ENCODE measurements around the gene PDSS2.

DNA sequence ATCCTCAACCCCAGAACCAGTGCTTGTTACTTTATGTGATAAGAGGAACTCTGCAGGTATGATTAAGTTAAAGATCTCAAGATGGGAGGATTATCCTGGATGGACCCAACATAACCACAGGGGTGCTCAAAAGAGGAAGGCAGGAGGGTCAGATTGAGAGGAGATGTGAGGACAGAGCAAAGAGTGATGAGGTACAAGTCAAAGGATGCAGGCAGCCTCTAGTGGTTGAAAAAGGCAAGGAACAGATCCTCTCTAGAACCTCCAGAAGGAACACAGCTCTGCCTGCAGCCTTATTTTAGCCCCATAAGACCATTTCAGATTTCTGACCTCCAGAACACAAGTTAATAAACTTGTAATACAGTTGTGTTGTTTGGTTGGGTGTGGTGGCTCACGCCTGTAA, 41.2 kb downstream of the PDSS2 start:
- TF ChIP-seq, protein P1, sequence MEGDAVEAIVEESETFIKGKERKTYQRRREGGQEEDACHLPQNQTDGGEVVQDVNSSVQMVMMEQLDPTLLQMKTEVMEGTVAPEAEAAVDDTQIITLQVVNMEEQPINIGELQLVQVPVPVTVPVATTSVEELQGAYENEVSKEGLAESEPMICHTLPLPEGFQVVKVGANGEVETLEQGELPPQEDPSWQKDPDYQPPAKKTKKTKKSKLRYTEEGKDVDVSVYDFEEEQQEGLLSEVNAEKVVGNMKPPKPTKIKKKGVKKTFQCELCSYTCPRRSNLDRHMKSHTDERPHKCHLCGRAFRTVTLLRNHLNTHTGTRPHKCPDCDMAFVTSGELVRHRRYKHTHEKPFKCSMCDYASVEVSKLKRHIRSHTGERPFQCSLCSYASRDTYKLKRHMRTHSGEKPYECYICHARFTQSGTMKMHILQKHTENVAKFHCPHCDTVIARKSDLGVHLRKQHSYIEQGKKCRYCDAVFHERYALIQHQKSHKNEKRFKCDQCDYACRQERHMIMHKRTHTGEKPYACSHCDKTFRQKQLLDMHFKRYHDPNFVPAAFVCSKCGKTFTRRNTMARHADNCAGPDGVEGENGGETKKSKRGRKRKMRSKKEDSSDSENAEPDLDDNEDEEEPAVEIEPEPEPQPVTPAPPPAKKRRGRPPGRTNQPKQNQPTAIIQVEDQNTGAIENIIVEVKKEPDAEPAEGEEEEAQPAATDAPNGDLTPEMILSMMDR (IDR thresholded peaks at IDR 0.05) = no peak
- TF ChIP-seq POLR2A (IDR thresholded peaks at IDR 0.05) = no peak

Measured in testis (tissue), 2 donors.